Parathyroid adenoma (tissue), 2 donors: ENCODE data around the gene SLC39A6.

ENCODE experiments used
- H2AFZ ChIP-seq: fragments of 300-600 bp; sonication (generic); one replicate; pipeline ENCODE4 v1.7.0; 2017; ENCODE audit warnings: antibody characterized with exemption, mild to moderate bottlenecking
- H3K27ac ChIP-seq: fragments of 300-600 bp; sonication (generic); one replicate; pipeline ENCODE4 v1.7.0; 2017
- H3K27me3 ChIP-seq: fragments of 300-600 bp; sonication (generic); one replicate; pipeline ENCODE4 v1.7.0; 2017; ENCODE audit warnings: low read length; ENCODE audit not compliant: control insufficient read depth, insufficient read depth
- H3K36me3 ChIP-seq: fragments of 300-600 bp; sonication (generic); one replicate; pipeline ENCODE4 v1.7.0; 2017; ENCODE audit warnings: low read length; ENCODE audit not compliant: control insufficient read depth, insufficient read depth
- H3K4me1 ChIP-seq: fragments of 300-600 bp; sonication (generic); one replicate; pipeline ENCODE4 v1.7.0; 2017; ENCODE audit warnings: control low read depth
- H3K4me2 ChIP-seq: fragments of 300-600 bp; sonication (generic); one replicate; pipeline ENCODE4 v1.7.0; 2017; ENCODE audit warnings: low read length
- H3K4me3 ChIP-seq: fragments of 300-600 bp; sonication (generic); one replicate; pipeline ENCODE4 v1.7.0; 2017; ENCODE audit warnings: low read depth, low read length
- H3K79me2 ChIP-seq: fragments of 300-600 bp; sonication (generic); one replicate; pipeline ENCODE4 v1.7.0; 2017; ENCODE audit warnings: control low read depth
- H3K9ac ChIP-seq: fragments of 300-600 bp; sonication (generic); one replicate; pipeline ENCODE4 v1.7.0; 2017; ENCODE audit warnings: mild to moderate bottlenecking
- H3K9me3 ChIP-seq: fragments of 300-600 bp; sonication (generic); one replicate; pipeline ENCODE4 v1.7.0; 2017; ENCODE audit warnings: low read length; ENCODE audit not compliant: control insufficient read depth
- TF ChIP-seq, protein P1 (sequence below): fragments of 300-600 bp; sonication (generic); IDR thresholded peaks from one replicate; pipeline ENCODE4 v1.7.0; 2017; ENCODE audit warnings: antibody characterized with exemption, mild to moderate bottlenecking
- donor health status: primary hyperparathyroidism.

SLC39A6 gene

DNA sequence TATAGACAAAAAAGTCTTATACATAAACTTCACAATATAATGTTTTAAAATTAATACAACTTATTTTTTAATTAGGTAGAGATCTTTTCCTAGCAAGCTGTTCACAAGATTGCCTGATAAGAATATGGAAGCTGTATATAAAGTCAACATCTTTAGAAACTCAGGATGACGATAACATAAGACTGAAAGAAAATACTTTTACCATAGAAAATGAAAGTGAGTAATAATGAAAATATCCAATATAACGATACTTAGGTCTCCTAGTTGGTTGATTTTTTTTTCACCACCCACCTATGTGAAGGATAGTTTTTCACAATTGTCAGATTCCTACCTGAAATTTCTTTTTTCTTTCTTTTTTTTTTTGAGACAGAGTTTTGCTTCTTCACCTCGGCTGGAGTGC lies 13.6 kb upstream of the SLC39A6 start:
- H3K27ac ChIP-seq: no peak overlapping the region
- H3K9me3 ChIP-seq: no peaks in the 10 kb centered on the region
- H3K79me2 ChIP-seq: no peaks in the 10 kb centered on the region
- H3K4me1 ChIP-seq: peaks cover 7% of the 10 kb centered on the region
- H2AFZ ChIP-seq: no peak overlapping the region
- H3K4me2 ChIP-seq: no peak overlapping the region
- no peaks in the 10 kb centered on the region for H3K36me3 ChIP-seq
- H3K9ac ChIP-seq: no peak overlapping the region
- H3K4me3 ChIP-seq: no peak overlapping the region
- H3K27me3 ChIP-seq: no peaks in the 10 kb centered on the region
- TF ChIP-seq, protein P1, sequence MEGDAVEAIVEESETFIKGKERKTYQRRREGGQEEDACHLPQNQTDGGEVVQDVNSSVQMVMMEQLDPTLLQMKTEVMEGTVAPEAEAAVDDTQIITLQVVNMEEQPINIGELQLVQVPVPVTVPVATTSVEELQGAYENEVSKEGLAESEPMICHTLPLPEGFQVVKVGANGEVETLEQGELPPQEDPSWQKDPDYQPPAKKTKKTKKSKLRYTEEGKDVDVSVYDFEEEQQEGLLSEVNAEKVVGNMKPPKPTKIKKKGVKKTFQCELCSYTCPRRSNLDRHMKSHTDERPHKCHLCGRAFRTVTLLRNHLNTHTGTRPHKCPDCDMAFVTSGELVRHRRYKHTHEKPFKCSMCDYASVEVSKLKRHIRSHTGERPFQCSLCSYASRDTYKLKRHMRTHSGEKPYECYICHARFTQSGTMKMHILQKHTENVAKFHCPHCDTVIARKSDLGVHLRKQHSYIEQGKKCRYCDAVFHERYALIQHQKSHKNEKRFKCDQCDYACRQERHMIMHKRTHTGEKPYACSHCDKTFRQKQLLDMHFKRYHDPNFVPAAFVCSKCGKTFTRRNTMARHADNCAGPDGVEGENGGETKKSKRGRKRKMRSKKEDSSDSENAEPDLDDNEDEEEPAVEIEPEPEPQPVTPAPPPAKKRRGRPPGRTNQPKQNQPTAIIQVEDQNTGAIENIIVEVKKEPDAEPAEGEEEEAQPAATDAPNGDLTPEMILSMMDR: no peak

DNA sequence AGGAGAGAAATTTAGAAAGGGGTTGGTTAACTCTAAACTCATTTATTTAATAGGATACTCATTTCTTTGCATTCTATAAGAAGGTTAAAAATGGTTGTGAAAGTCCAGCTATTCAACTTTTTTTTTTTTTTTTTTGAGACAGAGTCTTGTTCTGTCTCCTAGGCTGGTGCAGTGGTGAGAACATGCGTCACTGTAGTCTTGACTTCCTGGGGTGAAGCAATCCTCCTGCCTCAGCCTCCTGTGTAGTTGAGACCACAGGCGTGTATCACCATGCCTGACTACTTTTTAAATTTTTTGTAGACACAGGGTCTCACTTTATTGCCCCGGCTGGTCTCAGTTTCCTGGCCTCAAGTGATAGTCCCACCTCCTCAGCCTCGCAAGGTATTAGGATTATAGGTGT lies 12.4 kb upstream of the SLC39A6 start:
- Histone ChIP-seq H3K27ac (no peak overlapping the region), H3K4me3 (no peak overlapping the region), H3K4me1 (peaks cover 7% of the 10 kb centered on the region), H3K79me2 (no peaks in the 10 kb centered on the region), H3K9ac (no peak overlapping the region), H3K9me3 (no peaks in the 10 kb centered on the region), H3K27me3 (no peaks in the 10 kb centered on the region), H2AFZ (no peak overlapping the region), H3K4me2 (no peak overlapping the region), H3K36me3 (no peaks in the 10 kb centered on the region)
- TF ChIP-seq, protein P1: no peak

GRCh38 chr18:36139245-36139644 lies 10.1 kb upstream of the SLC39A6 start:
- Histone ChIP-seq H2AFZ (no peak overlapping the region), H3K27me3 (no peaks in the 10 kb centered on the region), H3K9ac (no peak overlapping the region), H3K4me2 (no peak overlapping the region), H3K36me3 (no peaks in the 10 kb centered on the region), H3K79me2 (no peaks in the 10 kb centered on the region), H3K4me1 (peaks cover 7% of the 10 kb centered on the region), H3K9me3 (no peaks in the 10 kb centered on the region), H3K27ac (no peak overlapping the region), H3K4me3 (no peak overlapping the region)
- TF ChIP-seq, protein P1: no peak

GRCh38 chr18:36135264-36135663 lies 6.1 kb upstream of the SLC39A6 start:
- H3K36me3 ChIP-seq: no peaks in the 10 kb centered on the region
- no peak overlapping the region for H3K9ac ChIP-seq
- H3K27ac ChIP-seq: no peak overlapping the region
- no peak overlapping the region for H3K4me3 ChIP-seq
- peaks cover 10% of the 10 kb centered on the region for H3K4me1 ChIP-seq
- H3K79me2 ChIP-seq: peaks cover 18% of the 10 kb centered on the region
- H2AFZ ChIP-seq: no peak overlapping the region
- no peak overlapping the region for H3K4me2 ChIP-seq
- TF ChIP-seq, protein P1: no peak
- no peaks in the 10 kb centered on the region for H3K9me3 ChIP-seq
- H3K27me3 ChIP-seq: no peaks in the 10 kb centered on the region

- H3K4me1 ChIP-seq: peaks cover 7% of the 10 kb centered on the region
- H3K4me2 ChIP-seq: no peak overlapping the region
- H3K27me3 ChIP-seq: no peaks in the 10 kb centered on the region
- no peak overlapping the region for H3K9ac ChIP-seq
- H2AFZ ChIP-seq: no peak overlapping the region
- TF ChIP-seq, protein P1: no peak
- H3K9me3 ChIP-seq: no peaks in the 10 kb centered on the region
- no peaks in the 10 kb centered on the region for H3K36me3 ChIP-seq
- H3K79me2 ChIP-seq: peaks cover 23% of the 10 kb centered on the region
- H3K27ac ChIP-seq: no peak overlapping the region
- no peak overlapping the region for H3K4me3 ChIP-seq
Observed at GRCh38 chr18:36132756-36133155, 3.6 kb upstream of the SLC39A6 start.
